Upper lobe of left lung (tissue), 6 donors: ENCODE data around the gene ELFN2. TPM values are rescaled to one million over a fixed set of nuclear protein-coding genes. Genes with fewer than 3 reads are reported as not detected.
A peak's percentile ranks its signal among the peaks of the same experiment; 100 is the strongest.

Source experiments
- ATAC-seq, 2 donors: fragments of 200-7000 bp; cut with Tn5 transposase; one replicate each; pipeline ENCODE4 v1.9.1; 2022; ENCODE audit warnings: mild to moderate bottlenecking in 2 of 2, moderate library complexity in 2 of 2; ENCODE audit not compliant: low FRiP score in 2 of 2
- DNase-seq, 2 donors: peaks; one replicate each; pipeline ENCODE4 v3.0.0-alpha.2; 2019 to 2020
- H3K27ac ChIP-seq, 4 donors: fragments of 200-600 bp; sonication (generic); one replicate each; pipeline ENCODE4 v1.5.1; 2016 to 2019
- H3K27me3 ChIP-seq, 4 donors: fragments of 200-600 bp; sonication (generic); one replicate each; pipeline ENCODE4 v1.5.1; 2017 to 2019
- H3K36me3 ChIP-seq, 4 donors: fragments of 200-600 bp; sonication (generic); one replicate each; pipeline ENCODE4 v1.5.1; 2016 to 2019
- H3K4me1 ChIP-seq, 4 donors: fragments of 200-600 bp; sonication (generic); one replicate each; pipeline ENCODE4 v1.5.1; 2018 to 2019
- H3K4me3 ChIP-seq, 4 donors: fragments of 200-600 bp; sonication (generic); one replicate each; pipeline ENCODE4 v1.5.1; 2017 to 2019; ENCODE audit warnings: mild to moderate bottlenecking in 2 of 4, moderate library complexity in 1 of 4
- H3K9me3 ChIP-seq, 4 donors: fragments of 200-600 bp; sonication (generic); one replicate each; pipeline ENCODE4 v1.5.1; 2018 to 2019
- EP300 ChIP-seq, 4 donors: sonication (generic); formaldehyde crosslinking; IDR thresholded peaks; one replicate each; pipeline ENCODE4 v1.5.1; 2017; ENCODE audit warnings: antibody characterized with exemption in 4 of 4, control low read depth in 2 of 4
- POLR2A ChIP-seq, 4 donors: fragments of 450-650 bp; IDR thresholded peaks; one replicate each; pipeline ENCODE4 v1.5.1; 2016 to 2017; ENCODE audit warnings: antibody characterized with exemption in 4 of 4, mild to moderate bottlenecking in 2 of 4
- POLR2AphosphoS5 ChIP-seq, 2 donors: sonication (generic); formaldehyde crosslinking; IDR thresholded peaks; one replicate each; pipeline ENCODE4 v1.5.1; 2017; ENCODE audit warnings: antibody characterized with exemption in 2 of 2
- WGBS, 2 donors: methylation state at CpG; one replicate each; pipeline ENCODE4 v1.1.5; 2017 to 2018; 5-methylcytosine and 5-hydroxymethylcytosine counted together
- total RNA-seq, 6 donors: library from RNA; depleted of rRNA in 4 of 6; stranded (reverse); fragments of >200 nt in 4 of 6; gene quantifications; one replicate each; pipeline versions ENCODE4 v1.1.0 to v1.2.1, GENCODE V29; 2016 to 2021
- TF ChIP-seq, protein P1 (sequence below), 6 experiments: fragments of 450-650 bp in 4 of 6; fragments of 200-600 bp in 2 of 6; sonication (generic) in 2 of 6; IDR thresholded peaks; one replicate each; pipeline ENCODE4 v1.5.1; 2016 to 2019; ENCODE audit warnings: antibody characterized with exemption in 6 of 6
- donor health status: DM: no; HTN: no; CAD: no; lungs with moderate emphysema.
- donor health status: DM: no; HTN: yes; CAD: no; lungs with severe emphysema.

Gene ELFN2
- total RNA-seq, 6 donors from 2014 or later, result 0.37 to 9.1 (median 4.5) TPM

DNA sequence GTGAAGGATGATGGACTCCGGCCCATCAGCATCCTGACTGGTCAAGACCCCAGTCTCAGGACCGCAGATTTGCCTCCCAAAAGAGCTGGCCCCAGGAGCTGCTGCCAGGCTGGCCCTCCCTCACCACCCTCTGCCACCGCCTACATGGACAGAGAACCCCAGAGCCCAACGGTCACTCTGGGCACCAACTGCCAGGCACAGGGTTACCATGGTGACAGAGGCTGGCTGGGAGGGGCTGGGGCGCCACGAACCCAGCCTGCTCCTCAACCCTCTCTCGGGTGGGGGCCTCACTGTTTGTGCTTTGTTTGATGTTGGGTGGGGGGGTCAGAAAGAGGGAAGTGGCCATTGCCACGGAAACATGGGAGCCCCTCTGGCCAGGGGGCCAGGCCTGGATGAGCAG lies 55.8 kb downstream of the ELFN2 start:
- no peaks in the 10 kb centered on the region for H3K27me3 ChIP-seq
- no peak overlapping the region for H3K27ac ChIP-seq
- no peaks in the 10 kb centered on the region for H3K9me3 ChIP-seq
- no peak for DNase-seq
- no peak overlapping the region for H3K4me3 ChIP-seq
- no peaks in the 10 kb centered on the region for H3K36me3 ChIP-seq
- 48 to 78% methylated on average over 1 to 5 of the region's 8 CpGs for WGBS, 2 donors
- ATAC-seq, result no peak
- no peak for TF ChIP-seq POLR2A (IDR thresholded peaks at IDR 0.05)
- TF ChIP-seq, protein P1, sequence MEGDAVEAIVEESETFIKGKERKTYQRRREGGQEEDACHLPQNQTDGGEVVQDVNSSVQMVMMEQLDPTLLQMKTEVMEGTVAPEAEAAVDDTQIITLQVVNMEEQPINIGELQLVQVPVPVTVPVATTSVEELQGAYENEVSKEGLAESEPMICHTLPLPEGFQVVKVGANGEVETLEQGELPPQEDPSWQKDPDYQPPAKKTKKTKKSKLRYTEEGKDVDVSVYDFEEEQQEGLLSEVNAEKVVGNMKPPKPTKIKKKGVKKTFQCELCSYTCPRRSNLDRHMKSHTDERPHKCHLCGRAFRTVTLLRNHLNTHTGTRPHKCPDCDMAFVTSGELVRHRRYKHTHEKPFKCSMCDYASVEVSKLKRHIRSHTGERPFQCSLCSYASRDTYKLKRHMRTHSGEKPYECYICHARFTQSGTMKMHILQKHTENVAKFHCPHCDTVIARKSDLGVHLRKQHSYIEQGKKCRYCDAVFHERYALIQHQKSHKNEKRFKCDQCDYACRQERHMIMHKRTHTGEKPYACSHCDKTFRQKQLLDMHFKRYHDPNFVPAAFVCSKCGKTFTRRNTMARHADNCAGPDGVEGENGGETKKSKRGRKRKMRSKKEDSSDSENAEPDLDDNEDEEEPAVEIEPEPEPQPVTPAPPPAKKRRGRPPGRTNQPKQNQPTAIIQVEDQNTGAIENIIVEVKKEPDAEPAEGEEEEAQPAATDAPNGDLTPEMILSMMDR (IDR thresholded peaks at IDR 0.05), result no peak
- no peak for TF ChIP-seq POLR2AphosphoS5 (IDR thresholded peaks at IDR 0.05)
- no peak for TF ChIP-seq EP300 (IDR thresholded peaks at IDR 0.05)
- peaks cover 0 to 13% (median 5%) of the 10 kb centered on the region in 4 donors for H3K4me1 ChIP-seq

DNA sequence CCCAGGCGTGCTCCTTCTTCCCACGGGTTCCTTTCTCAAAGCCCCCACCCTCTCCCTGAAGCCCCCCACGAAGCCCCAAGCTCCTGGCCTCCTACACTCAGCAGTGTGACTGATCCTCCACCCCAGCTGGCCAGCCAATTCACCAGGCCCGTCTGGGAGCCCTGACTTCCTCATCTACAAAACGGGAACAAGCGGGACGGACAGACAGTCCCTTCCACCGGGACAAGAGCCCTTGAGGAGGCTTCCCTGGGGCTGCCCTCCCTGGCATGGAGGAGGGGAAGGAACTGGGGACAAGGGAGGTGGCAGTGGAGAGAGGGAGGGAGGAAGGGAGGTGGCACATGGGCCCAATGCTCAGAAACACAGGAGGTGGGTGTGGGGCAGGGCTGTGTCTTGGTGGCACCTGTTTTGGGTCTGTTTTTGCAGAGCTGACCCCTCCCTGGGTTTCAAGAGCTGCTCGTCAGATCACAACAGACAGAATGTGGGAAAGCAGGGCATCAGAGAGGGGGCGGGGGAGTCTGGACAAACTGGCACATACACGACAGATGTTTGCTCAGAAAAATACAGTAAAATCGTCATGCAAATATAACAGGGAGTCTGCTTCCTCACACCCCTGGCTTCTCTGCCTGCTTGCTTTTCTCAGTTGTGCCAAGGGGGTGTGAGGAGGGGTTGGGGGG lies 56.8 kb downstream of the ELFN2 start:
- peak; percentile 15 to 67 for ATAC-seq
- 42 to 49% methylated on average over 8 to 12 of the region's 12 CpGs for WGBS, 2 donors
- Histone ChIP-seq H3K4me1 (peaks cover 0 to 13% (median 5%) of the 10 kb centered on the region in 4 donors), H3K27me3 (no peaks in the 10 kb centered on the region), H3K4me3 (no peak overlapping the region), H3K9me3 (no peaks in the 10 kb centered on the region), H3K27ac (no peak overlapping the region), H3K36me3 (no peaks in the 10 kb centered on the region)
- TF ChIP-seq, protein P1 (IDR thresholded peaks at IDR 0.05), result no peak
- TF ChIP-seq POLR2AphosphoS5 (IDR thresholded peaks at IDR 0.05) (no peak), EP300 (IDR thresholded peaks at IDR 0.05) (no peak), POLR2A (IDR thresholded peaks at IDR 0.05) (no peak)
- peak in 1 of 2 donors; percentile 74 for DNase-seq

DNA sequence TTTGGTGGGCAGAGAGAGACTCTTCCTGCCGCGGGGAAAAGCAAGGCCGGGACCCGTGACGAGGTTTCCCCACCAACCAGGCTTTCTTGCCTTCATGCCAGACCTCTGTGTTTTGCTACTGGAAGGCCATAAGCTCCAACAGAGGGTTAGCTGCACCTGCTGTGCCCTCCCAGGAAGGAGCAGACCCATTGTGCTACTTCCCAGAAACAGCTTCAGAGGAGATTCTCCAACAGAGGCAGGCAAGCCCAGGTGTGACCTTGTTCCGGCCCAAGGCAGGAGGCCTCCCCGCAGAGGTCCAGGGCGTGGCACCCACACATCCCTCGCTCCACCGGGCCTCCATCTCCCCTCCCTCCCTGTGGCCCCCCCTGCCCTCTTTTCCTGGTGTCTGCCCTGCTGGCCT lies 57.8 kb downstream of the ELFN2 start:
- Histone ChIP-seq H3K27me3 (no peaks in the 10 kb centered on the region), H3K4me1 (peaks cover 0 to 13% (median 5%) of the 10 kb centered on the region in 4 donors), H3K27ac (no peak overlapping the region), H3K4me3 (no peak overlapping the region), H3K36me3 (no peaks in the 10 kb centered on the region), H3K9me3 (no peaks in the 10 kb centered on the region)
- TF ChIP-seq POLR2AphosphoS5 (IDR thresholded peaks at IDR 0.05) (no peak), EP300 (IDR thresholded peaks at IDR 0.05) (no peak), POLR2A (IDR thresholded peaks at IDR 0.05) (no peak)
- TF ChIP-seq, protein P1 (IDR thresholded peaks at IDR 0.05), result no peak
- ATAC-seq (no peak), DNase-seq (no peak)
- 84 to 88% methylated on average over 6 to 10 of the region's 10 CpGs for WGBS, 2 donors

DNA sequence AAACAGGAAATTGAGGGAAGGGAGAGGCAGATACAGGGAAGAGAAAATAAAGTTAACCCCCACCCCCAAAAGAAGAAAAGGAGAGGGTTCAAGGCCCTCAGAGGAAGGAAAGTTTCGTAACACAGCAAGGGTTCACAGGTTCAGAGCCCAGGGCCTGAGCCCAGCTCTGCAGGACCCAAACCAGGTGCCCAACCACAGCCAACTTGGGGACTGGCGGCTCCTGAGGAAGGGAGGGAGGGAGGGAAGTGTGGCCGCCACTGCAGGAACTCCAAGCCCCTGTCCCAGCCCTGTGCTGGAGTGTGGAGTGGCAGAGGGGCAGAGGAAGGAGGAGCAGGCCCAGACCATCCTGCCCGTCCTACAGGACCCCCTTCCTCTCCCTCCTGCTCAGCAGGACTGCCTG lies 59.2 kb downstream of the ELFN2 start:
- DNase-seq (no peak), ATAC-seq (no peak)
- no peaks in the 10 kb centered on the region for H3K9me3 ChIP-seq
- H3K27ac ChIP-seq, result no peak overlapping the region
- peaks cover 0 to 13% (median 5%) of the 10 kb centered on the region in 4 donors for H3K4me1 ChIP-seq
- H3K36me3 ChIP-seq, result no peaks in the 10 kb centered on the region
- no peaks in the 10 kb centered on the region for H3K27me3 ChIP-seq
- H3K4me3 ChIP-seq, result no peak overlapping the region
- WGBS, 2 donors, result 77 to 80% methylated on average over 4 of the region's 4 CpGs
- TF ChIP-seq, protein P1 (IDR thresholded peaks at IDR 0.05), result no peak
- TF ChIP-seq POLR2A (IDR thresholded peaks at IDR 0.05) (no peak), POLR2AphosphoS5 (IDR thresholded peaks at IDR 0.05) (no peak)

DNA sequence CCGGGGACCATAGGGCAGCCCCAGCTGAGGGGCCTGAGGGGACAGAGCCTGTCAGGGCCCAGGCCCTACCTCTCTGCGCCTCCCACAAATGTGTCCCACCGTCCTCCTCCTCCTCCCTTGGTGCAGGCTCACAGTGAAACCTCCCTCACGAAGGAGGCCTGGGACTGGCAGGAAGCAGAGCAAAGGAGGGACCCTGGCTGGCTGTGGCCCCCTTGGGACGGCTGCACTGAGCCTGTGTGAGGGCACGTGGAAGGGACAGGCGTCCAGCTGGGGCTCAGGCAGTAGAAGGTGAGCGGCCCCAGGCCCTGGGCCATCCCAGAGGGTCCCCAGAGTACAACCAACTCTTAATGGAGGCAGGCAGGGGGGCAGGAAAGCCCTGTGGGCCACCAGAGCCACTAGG lies 60.7 kb downstream of the ELFN2 start:
- H3K4me1 ChIP-seq, result peaks cover 0 to 13% (median 5%) of the 10 kb centered on the region in 4 donors
- TF ChIP-seq POLR2AphosphoS5 (IDR thresholded peaks at IDR 0.05) (no peak), EP300 (IDR thresholded peaks at IDR 0.05) (no peak), POLR2A (IDR thresholded peaks at IDR 0.05) (no peak)
- TF ChIP-seq, protein P1 (IDR thresholded peaks at IDR 0.05), result no peak
- no peak overlapping the region for H3K27ac ChIP-seq
- no peak for ATAC-seq
- H3K9me3 ChIP-seq, result no peaks in the 10 kb centered on the region
- H3K27me3 ChIP-seq, result no peaks in the 10 kb centered on the region
- H3K36me3 ChIP-seq, result no peaks in the 10 kb centered on the region
- WGBS, 2 donors, result 78 to 84% methylated on average over 4 to 8 of the region's 8 CpGs
- H3K4me3 ChIP-seq, result no peak overlapping the region
- peak in 1 of 2 donors; percentile 56 for DNase-seq
